HepG2 (cell line): Measurements from ENCODE around the gene DHX16. TPM values are rescaled to one million over a fixed set of nuclear protein-coding genes. Genes with fewer than 3 reads are reported as not detected.
A peak's percentile ranks its signal among the peaks of the same experiment; 100 is the strongest.

ENCODE experiments used
- CCDC6 ChIP-seq: sonication (generic); formaldehyde crosslinking; IDR thresholded peaks from 2 replicates; pipeline ENCODE4 v1.8.1; 2022; ENCODE audit warnings: mild to moderate bottlenecking, missing genetic modification reagents, moderate library complexity
- ESRRA ChIP-seq: sonication (generic); formaldehyde crosslinking; IDR thresholded peaks from 2 replicates; pipeline ENCODE4 v1.5.1; 2020; ENCODE audit warnings: mild to moderate bottlenecking, low read depth, missing genetic modification reagents
- HNRNPK ChIP-seq: fragments of 200-400 bp; formaldehyde crosslinking; IDR thresholded peaks from 2 replicates; pipeline ENCODE4 v1.6.1; 2018; ENCODE audit warnings: low read length, low read depth, moderate library complexity, mild to moderate bottlenecking; ENCODE audit not compliant: poor library complexity, severe bottlenecking
- KDM1A ChIP-seq: IDR thresholded peaks from 2 replicates; pipeline ENCODE4 v1.6.1; 2016; ENCODE audit warnings: missing compliant biosample characterization
- MED13 ChIP-seq: sonication (generic); formaldehyde crosslinking; IDR thresholded peaks from 2 replicates; pipeline ENCODE4 v1.5.0; 2020; ENCODE audit warnings: missing genetic modification reagents
- NCOA1 ChIP-seq: sonication (generic); formaldehyde crosslinking; IDR thresholded peaks from 2 replicates; pipeline ENCODE4 v1.9.0; 2021; ENCODE audit warnings: missing genetic modification reagents
- SATB2 ChIP-seq: sonication (generic); formaldehyde crosslinking; IDR thresholded peaks from 2 replicates; pipeline ENCODE4 v1.5.0; 2020; ENCODE audit warnings: missing genetic modification reagents
- SMARCC2 ChIP-seq: fragments of 450-650 bp; IDR thresholded peaks from 2 replicates; pipeline ENCODE4 v1.6.1; 2017; ENCODE audit warnings: antibody characterized with exemption, mild to moderate bottlenecking
- SNAI1 ChIP-seq: sonication (generic); formaldehyde crosslinking; IDR thresholded peaks from 2 replicates; pipeline ENCODE4 v1.5.0; 2020; ENCODE audit warnings: mild to moderate bottlenecking, missing genetic modification reagents, borderline replicate concordance
- TSC22D2 ChIP-seq: sonication (generic); formaldehyde crosslinking; IDR thresholded peaks from 2 replicates; pipeline ENCODE4 v1.5.1; 2020; ENCODE audit warnings: missing genetic modification reagents, mild to moderate bottlenecking, borderline replicate concordance
- ZBTB42 ChIP-seq: sonication (generic); formaldehyde crosslinking; IDR thresholded peaks from 2 replicates; pipeline ENCODE4 v1.5.0; 2020; ENCODE audit warnings: mild to moderate bottlenecking, missing genetic modification reagents
- ZNF317 ChIP-seq: sonication (generic); formaldehyde crosslinking; IDR thresholded peaks from 2 replicates; pipeline ENCODE4 v1.5.0; 2020; ENCODE audit warnings: mild to moderate bottlenecking, missing genetic modification reagents
- ZNF329 ChIP-seq: sonication (generic); formaldehyde crosslinking; IDR thresholded peaks from 2 replicates; pipeline ENCODE4 v1.9.0; 2021; ENCODE audit warnings: low read depth, mild to moderate bottlenecking, missing genetic modification reagents
- polyA plus RNA-seq, 8 experiments: library from polyadenylated mRNA; depleted of rRNA in 3 of 8; stranded (reverse) in 7 of 8; unstranded in 1 of 8; fragments of >200 nt; fragmentation: Illumina TruSeq in 4 of 8; extraction: Trizol in 4 of 8; gene quantifications; 2 replicates each; pipeline versions ENCODE4 v1.2.1 to v1.2.3, GENCODE V29; 2011 to 2016; ENCODE audit warnings: low read depth in 4 of 8, missing spikeins in 1 of 8, mixed read lengths in 1 of 8; ENCODE audit not compliant: insufficient read depth in 1 of 8
- total RNA-seq, 5 experiments: library from RNA; depleted of rRNA; stranded (reverse); fragments of >200 nt; fragmentation: Illumina TruSeq; extraction: Trizol; gene quantifications; 2 replicates each; pipeline ENCODE4 v1.2.3, GENCODE V29; 2016; ENCODE audit warnings: low read depth in 1 of 5
- TF ChIP-seq, protein P1 (sequence below): sonication (generic); formaldehyde crosslinking; IDR thresholded peaks from 2 replicates; pipeline ENCODE4 v1.4.0; 2020; ENCODE audit warnings: missing genetic modification reagents
- TF ChIP-seq, protein P2 (sequence below): sonication (generic); formaldehyde crosslinking; IDR thresholded peaks from 2 replicates; pipeline ENCODE4 v1.8.1; 2022; ENCODE audit warnings: mild to moderate bottlenecking, missing genetic modification reagents
- TF ChIP-seq, protein P3 (sequence below): sonication (generic); formaldehyde crosslinking; IDR thresholded peaks from 2 replicates; pipeline ENCODE4 v1.4.0; 2020; ENCODE audit warnings: missing genetic modification reagents, mild to moderate bottlenecking, borderline replicate concordance
- TF ChIP-seq, protein P4 (sequence below): sonication (generic); formaldehyde crosslinking; IDR thresholded peaks from 2 replicates; pipeline ENCODE4 v1.4.0; 2020; ENCODE audit warnings: mild to moderate bottlenecking, low read depth, missing genetic modification reagents

DHX16 gene
- total and polyA plus RNA-seq, 2 of the 13 experiments (the other 11 are each of a cell fraction or from before 2014, with no cell fraction given): 57.0 to 58.5 TPM

DNA sequence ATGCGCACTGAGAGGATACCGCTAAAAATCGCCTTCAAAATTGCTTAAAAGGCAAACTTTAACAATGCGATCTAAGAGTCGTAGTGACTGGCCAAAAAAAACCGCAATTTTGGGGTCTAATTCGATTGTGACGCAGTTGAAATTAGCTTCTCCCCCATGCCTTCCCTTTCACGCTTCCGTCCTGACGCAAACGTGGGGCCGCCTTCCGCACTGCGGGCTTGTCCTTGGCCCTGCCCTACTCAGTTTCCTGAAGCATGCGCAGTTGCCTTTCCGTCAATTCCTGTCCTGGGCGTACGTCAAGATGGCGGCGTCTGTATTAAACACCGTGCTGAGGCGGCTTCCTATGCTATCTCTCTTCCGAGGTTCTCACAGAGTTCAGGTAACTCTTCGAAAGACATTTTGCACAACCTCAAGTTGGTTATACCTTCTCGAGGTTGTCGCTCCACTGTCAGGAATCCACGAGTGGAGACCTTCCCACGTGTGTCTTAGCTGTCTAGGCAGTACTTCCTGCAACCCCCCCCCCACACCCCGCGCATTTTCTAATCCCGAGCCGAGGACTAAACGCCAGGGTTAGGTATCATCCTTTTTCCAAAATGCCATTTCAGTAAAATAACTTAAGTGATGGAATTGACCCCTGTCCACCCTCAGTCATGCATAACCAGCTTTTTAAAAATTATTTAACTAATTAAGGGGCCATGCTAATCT is 55.1 kb downstream of the DHX16 start, which contains the start of gene MRPS18B (continued):
- TF ChIP-seq, protein P1, sequence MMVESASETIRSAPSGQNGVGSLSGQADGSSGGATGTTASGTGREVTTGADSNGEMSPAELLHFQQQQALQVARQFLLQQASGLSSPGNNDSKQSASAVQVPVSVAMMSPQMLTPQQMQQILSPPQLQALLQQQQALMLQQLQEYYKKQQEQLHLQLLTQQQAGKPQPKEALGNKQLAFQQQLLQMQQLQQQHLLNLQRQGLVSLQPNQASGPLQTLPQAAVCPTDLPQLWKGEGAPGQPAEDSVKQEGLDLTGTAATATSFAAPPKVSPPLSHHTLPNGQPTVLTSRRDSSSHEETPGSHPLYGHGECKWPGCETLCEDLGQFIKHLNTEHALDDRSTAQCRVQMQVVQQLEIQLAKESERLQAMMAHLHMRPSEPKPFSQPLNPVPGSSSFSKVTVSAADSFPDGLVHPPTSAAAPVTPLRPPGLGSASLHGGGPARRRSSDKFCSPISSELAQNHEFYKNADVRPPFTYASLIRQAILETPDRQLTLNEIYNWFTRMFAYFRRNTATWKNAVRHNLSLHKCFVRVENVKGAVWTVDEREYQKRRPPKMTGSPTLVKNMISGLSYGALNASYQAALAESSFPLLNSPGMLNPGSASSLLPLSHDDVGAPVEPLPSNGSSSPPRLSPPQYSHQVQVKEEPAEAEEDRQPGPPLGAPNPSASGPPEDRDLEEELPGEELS (CRISPR knock-in tag): no peak
- TF ChIP-seq ESRRA (CRISPR knock-in tag): peak; percentile 44
- peak; percentile 81; the same call in 1 of the 2 replicates for TF ChIP-seq MED13 (CRISPR knock-in tag)
- peak; percentile 72 for TF ChIP-seq ZNF317 (CRISPR knock-in tag)
- TF ChIP-seq ZNF329 (CRISPR knock-in tag): no peak
- TF ChIP-seq SMARCC2: no peak
- TF ChIP-seq KDM1A (CRISPR knock-in tag): no peak
- TF ChIP-seq ZBTB42 (CRISPR knock-in tag): no peak; the same call in 1 of the 2 replicates
- TF ChIP-seq SATB2 (CRISPR knock-in tag): no peak
- peak; percentile 15; the same call in 1 of the 2 replicates for TF ChIP-seq NCOA1 (CRISPR knock-in tag)
- TF ChIP-seq CCDC6: peak; percentile 40; the same call in 1 of the 2 replicates
- TF ChIP-seq SNAI1: no peak
- TF ChIP-seq, protein P2, sequence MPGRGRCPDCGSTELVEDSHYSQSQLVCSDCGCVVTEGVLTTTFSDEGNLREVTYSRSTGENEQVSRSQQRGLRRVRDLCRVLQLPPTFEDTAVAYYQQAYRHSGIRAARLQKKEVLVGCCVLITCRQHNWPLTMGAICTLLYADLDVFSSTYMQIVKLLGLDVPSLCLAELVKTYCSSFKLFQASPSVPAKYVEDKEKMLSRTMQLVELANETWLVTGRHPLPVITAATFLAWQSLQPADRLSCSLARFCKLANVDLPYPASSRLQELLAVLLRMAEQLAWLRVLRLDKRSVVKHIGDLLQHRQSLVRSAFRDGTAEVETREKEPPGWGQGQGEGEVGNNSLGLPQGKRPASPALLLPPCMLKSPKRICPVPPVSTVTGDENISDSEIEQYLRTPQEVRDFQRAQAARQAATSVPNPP: peak; percentile 52; the same call in 1 of the 2 replicates
- TF ChIP-seq, protein P3, sequence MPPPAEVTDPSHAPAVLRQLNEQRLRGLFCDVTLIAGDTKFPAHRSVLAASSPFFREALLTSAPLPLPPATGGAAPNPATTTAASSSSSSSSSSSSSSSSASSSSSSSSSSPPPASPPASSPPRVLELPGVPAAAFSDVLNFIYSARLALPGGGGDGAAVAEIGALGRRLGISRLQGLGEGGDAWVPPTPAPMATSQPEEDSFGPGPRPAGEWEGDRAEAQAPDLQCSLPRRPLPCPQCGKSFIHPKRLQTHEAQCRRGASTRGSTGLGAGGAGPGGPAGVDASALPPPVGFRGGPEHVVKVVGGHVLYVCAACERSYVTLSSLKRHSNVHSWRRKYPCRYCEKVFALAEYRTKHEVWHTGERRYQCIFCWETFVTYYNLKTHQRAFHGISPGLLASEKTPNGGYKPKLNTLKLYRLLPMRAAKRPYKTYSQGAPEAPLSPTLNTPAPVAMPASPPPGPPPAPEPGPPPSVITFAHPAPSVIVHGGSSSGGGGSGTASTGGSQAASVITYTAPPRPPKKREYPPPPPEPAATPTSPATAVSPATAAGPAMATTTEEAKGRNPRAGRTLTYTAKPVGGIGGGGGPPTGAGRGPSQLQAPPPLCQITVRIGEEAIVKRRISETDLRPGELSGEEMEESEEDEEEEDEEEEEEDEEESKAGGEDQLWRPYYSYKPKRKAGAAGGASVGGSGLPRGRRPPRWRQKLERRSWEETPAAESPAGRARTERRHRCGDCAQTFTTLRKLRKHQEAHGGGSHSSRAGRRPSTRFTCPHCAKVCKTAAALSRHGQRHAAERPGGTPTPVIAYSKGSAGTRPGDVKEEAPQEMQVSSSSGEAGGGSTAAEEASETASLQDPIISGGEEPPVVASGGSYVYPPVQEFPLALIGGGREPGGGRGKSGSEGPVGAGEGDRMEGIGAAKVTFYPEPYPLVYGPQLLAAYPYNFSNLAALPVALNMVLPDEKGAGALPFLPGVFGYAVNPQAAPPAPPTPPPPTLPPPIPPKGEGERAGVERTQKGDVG (CRISPR knock-in tag): peak; percentile 29; the same call in 1 of the 2 replicates
- TF ChIP-seq, protein P4, sequence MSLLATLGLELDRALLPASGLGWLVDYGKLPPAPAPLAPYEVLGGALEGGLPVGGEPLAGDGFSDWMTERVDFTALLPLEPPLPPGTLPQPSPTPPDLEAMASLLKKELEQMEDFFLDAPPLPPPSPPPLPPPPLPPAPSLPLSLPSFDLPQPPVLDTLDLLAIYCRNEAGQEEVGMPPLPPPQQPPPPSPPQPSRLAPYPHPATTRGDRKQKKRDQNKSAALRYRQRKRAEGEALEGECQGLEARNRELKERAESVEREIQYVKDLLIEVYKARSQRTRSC (CRISPR knock-in tag): no peak
- TF ChIP-seq HNRNPK: no peak
- TF ChIP-seq TSC22D2 (CRISPR knock-in tag): no peak
